Transverse colon (tissue), 4 donors: ENCODE results near the gene GASK1A.

Source experiments
- POLR2A ChIP-seq: fragments of 450-650 bp; IDR thresholded peaks from one replicate; pipeline ENCODE4 v1.6.1; 2016; ENCODE audit warnings: antibody characterized with exemption, mild to moderate bottlenecking, moderate library complexity
- POLR2AphosphoS5 ChIP-seq, 3 donors: sonication (generic); formaldehyde crosslinking; IDR thresholded peaks; one replicate each; pipeline ENCODE4 v1.6.1; 2016; ENCODE audit warnings: antibody characterized with exemption in 3 of 3
- TF ChIP-seq, protein P1 (sequence below), 5 experiments: fragments of 200-600 bp in 3 of 5; fragments of 450-650 bp in 2 of 5; sonication (generic) in 3 of 5; IDR thresholded peaks; 1 replicate in 2 of 5; 2 replicates in 3 of 5; pipeline ENCODE4 v1.5.1; 2016 to 2017; ENCODE audit warnings: antibody characterized with exemption in 5 of 5, inconsistent platforms in 3 of 5, mild to moderate bottlenecking in 2 of 5, moderate library complexity in 1 of 5

DNA sequence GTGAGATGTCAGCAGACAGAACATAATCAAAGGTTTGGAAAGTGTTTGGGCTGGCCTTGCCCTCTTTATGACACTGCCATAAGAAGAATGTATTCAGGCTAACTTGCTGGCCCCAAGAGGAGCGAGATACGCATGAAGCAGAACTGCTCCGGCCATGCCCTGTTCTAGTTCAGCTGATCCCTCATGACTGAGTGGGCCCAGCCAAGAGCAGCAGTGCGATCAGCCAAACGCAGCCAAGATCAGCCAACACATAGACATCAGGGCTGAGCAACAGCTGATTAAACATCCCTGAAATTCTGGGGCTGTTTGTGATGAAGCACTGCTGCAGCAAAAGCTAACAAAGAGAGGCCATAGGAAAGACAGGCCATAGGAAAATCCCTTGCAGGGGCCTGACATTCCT is 102.7 kb downstream of the GASK1A start:
- TF ChIP-seq POLR2AphosphoS5 (IDR thresholded peaks at IDR 0.05) (no peak), POLR2A (no peak)
- TF ChIP-seq, protein P1, sequence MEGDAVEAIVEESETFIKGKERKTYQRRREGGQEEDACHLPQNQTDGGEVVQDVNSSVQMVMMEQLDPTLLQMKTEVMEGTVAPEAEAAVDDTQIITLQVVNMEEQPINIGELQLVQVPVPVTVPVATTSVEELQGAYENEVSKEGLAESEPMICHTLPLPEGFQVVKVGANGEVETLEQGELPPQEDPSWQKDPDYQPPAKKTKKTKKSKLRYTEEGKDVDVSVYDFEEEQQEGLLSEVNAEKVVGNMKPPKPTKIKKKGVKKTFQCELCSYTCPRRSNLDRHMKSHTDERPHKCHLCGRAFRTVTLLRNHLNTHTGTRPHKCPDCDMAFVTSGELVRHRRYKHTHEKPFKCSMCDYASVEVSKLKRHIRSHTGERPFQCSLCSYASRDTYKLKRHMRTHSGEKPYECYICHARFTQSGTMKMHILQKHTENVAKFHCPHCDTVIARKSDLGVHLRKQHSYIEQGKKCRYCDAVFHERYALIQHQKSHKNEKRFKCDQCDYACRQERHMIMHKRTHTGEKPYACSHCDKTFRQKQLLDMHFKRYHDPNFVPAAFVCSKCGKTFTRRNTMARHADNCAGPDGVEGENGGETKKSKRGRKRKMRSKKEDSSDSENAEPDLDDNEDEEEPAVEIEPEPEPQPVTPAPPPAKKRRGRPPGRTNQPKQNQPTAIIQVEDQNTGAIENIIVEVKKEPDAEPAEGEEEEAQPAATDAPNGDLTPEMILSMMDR (IDR thresholded peaks at IDR 0.05): no peak
